ENCODE results near the gene DTL. TPM values are rescaled to one million over a fixed set of nuclear protein-coding genes. Genes with fewer than 3 reads are reported as not detected.

DTL gene
- total RNA-seq, 1 donor from 2014 or later = 23.9 TPM

GRCh38 chr1:212004895-212005608 lies 30.5 kb upstream of the DTL start:
- no peaks in the 10 kb centered on the region for H3K9me3 Mint-ChIP-seq (ENCODE audit: low read depth)
- H3K27ac Mint-ChIP-seq = no peak overlapping the region
- no peaks in the 10 kb centered on the region for H3K4me1 Mint-ChIP-seq (ENCODE audit: low read depth)
- no peaks in the 10 kb centered on the region for H3K27me3 Mint-ChIP-seq
- no peak for DNase-seq (ENCODE audit: low spot score, unreplicated experiment)
- no peak overlapping the region for H3K4me3 Mint-ChIP-seq (ENCODE audit: low read depth)
- peaks cover 22% of the 10 kb centered on the region for H3K36me3 Mint-ChIP-seq (ENCODE audit: insufficient read depth)
- TF ChIP-seq, protein P1, sequence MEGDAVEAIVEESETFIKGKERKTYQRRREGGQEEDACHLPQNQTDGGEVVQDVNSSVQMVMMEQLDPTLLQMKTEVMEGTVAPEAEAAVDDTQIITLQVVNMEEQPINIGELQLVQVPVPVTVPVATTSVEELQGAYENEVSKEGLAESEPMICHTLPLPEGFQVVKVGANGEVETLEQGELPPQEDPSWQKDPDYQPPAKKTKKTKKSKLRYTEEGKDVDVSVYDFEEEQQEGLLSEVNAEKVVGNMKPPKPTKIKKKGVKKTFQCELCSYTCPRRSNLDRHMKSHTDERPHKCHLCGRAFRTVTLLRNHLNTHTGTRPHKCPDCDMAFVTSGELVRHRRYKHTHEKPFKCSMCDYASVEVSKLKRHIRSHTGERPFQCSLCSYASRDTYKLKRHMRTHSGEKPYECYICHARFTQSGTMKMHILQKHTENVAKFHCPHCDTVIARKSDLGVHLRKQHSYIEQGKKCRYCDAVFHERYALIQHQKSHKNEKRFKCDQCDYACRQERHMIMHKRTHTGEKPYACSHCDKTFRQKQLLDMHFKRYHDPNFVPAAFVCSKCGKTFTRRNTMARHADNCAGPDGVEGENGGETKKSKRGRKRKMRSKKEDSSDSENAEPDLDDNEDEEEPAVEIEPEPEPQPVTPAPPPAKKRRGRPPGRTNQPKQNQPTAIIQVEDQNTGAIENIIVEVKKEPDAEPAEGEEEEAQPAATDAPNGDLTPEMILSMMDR (IDR thresholded peaks at IDR 0.05; ENCODE audit: unreplicated experiment) = no peak

- H3K27ac Mint-ChIP-seq = no peak overlapping the region
- no peaks in the 10 kb centered on the region for H3K27me3 Mint-ChIP-seq
- no peaks in the 10 kb centered on the region for H3K4me1 Mint-ChIP-seq (ENCODE audit: low read depth)
- TF ChIP-seq, protein P1 (IDR thresholded peaks at IDR 0.05; ENCODE audit: unreplicated experiment) = no peak
- no peak overlapping the region for H3K4me3 Mint-ChIP-seq (ENCODE audit: low read depth)
- H3K36me3 Mint-ChIP-seq (ENCODE audit: insufficient read depth) = peaks cover 12% of the 10 kb centered on the region
- no peaks in the 10 kb centered on the region for H3K9me3 Mint-ChIP-seq (ENCODE audit: low read depth)
- no peak for DNase-seq (ENCODE audit: low spot score, unreplicated experiment)
Observed at GRCh38 chr1:212007178-212007577, 28.4 kb upstream of the DTL start.

GRCh38 chr1:212007886-212008285 lies 27.7 kb upstream of the DTL start:
- H3K4me3 Mint-ChIP-seq (ENCODE audit: low read depth) = no peak overlapping the region

GRCh38 chr1:212009561-212009960 lies 26.0 kb upstream of the DTL start:
- Mint-ChIP-seq H3K4me3 (ENCODE audit: low read depth) (no peak overlapping the region), H3K9me3 (ENCODE audit: low read depth) (no peaks in the 10 kb centered on the region), H3K27me3 (no peaks in the 10 kb centered on the region), H3K36me3 (ENCODE audit: insufficient read depth) (peaks cover 18% of the 10 kb centered on the region), H3K27ac (no peak overlapping the region), H3K4me1 (ENCODE audit: low read depth) (no peaks in the 10 kb centered on the region)
- TF ChIP-seq, protein P1 (IDR thresholded peaks at IDR 0.05; ENCODE audit: unreplicated experiment) = no peak
- no peak for DNase-seq (ENCODE audit: low spot score, unreplicated experiment)

More at GRCh38 chr1:212007886-212008285, 27.7 kb upstream of the DTL start:
- DNase-seq (ENCODE audit: low spot score, unreplicated experiment) = no peak
- TF ChIP-seq, protein P1 (IDR thresholded peaks at IDR 0.05; ENCODE audit: unreplicated experiment) = no peak
- no peaks in the 10 kb centered on the region for H3K27me3 Mint-ChIP-seq
- H3K9me3 Mint-ChIP-seq (ENCODE audit: low read depth) = no peaks in the 10 kb centered on the region
- H3K4me1 Mint-ChIP-seq (ENCODE audit: low read depth) = no peaks in the 10 kb centered on the region
- H3K36me3 Mint-ChIP-seq (ENCODE audit: insufficient read depth) = peaks cover 11% of the 10 kb centered on the region
- no peak overlapping the region for H3K27ac Mint-ChIP-seq

DNA sequence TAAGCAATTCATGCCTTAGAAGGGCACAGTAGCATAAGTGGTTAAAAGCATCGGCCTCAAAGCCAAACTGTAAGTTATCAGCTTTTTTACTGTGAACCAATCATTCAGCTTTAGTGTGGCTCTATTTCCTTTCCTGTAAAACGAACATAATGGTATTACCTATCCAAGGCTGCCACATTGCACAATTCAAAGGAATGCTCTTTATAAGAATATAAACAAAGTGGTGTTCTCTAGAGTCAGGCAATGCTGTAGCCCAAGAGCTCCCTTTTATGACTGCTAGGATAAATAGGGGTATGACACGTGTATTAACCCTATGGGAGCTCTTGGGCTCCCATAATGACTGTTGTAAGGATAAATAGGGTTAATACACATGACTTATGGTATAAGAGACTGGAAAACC lies 25.5 kb upstream of the DTL start:
- Mint-ChIP-seq H3K27ac (no peak overlapping the region), H3K36me3 (ENCODE audit: insufficient read depth) (peaks cover 19% of the 10 kb centered on the region), H3K4me3 (ENCODE audit: low read depth) (no peak overlapping the region), H3K27me3 (no peaks in the 10 kb centered on the region), H3K9me3 (ENCODE audit: low read depth) (no peaks in the 10 kb centered on the region), H3K4me1 (ENCODE audit: low read depth) (no peaks in the 10 kb centered on the region)
- DNase-seq (ENCODE audit: low spot score, unreplicated experiment) = no peak
- TF ChIP-seq, protein P1 (IDR thresholded peaks at IDR 0.05; ENCODE audit: unreplicated experiment) = no peak

Data from progenitor cell of endocrine pancreas (in vitro differentiated cells).